ENCODE data around the gene ZG16B. TPM values are rescaled to one million over a fixed set of nuclear protein-coding genes. Genes with fewer than 3 reads are reported as not detected.

Gene ZG16B
- total RNA-seq, 1 donor from 2014 or later: not detected

DNA sequence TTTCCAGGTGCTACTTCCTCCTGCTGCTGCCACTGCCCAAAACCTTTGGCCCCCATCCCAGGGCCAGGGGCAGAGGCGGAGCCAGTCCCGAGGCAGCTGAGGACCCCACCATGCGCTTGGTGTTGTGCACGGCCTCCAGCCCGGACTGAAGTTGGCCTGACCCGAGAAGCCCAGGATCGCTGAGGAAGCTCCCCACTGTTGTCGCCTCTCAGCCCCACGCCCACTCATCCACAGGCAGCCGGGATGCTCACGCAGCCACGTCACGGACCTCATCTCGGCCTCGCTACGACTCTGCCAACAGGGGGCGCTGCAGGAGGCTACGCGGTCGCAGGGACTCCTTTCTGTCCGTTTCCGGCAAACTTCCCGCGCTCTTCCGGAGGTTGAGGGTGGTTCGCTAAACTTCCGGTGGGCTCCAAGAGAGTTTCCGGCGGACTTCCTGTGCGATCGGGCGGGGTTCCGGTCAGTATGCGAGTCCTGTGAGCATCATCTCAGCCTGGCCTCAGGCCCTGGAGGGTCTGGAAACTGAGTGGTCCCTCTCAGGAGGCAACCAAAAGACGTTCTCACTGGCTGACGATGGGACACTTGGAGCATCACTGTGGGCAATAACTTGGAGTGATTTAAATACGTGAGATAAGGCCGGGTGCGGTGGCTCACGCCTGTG, 12.4 kb downstream of the ZG16B start:
- no peak for DNase-seq (ENCODE audit: low spot score)

DNA sequence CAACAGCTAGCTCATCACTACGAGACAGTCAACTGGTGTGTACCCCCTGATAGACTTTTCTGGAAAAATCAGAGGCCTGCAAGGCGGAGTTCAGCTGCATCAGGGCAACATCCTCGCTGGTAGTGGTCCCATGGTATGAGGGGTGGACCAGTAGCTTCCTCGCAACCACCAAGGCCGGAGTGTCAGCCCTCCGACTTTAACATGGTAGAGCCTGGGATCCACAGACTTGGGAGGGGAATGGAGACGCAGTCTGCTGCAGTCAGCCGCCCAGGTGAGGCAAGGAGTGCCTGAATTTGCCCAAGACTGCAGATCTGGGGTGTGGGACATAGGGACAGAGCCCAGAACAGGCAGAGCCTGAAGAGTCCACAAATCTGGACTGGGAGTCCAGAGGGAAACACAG, 13.4 kb downstream of the ZG16B start:
- DNase-seq (ENCODE audit: low spot score): no peak

DNA sequence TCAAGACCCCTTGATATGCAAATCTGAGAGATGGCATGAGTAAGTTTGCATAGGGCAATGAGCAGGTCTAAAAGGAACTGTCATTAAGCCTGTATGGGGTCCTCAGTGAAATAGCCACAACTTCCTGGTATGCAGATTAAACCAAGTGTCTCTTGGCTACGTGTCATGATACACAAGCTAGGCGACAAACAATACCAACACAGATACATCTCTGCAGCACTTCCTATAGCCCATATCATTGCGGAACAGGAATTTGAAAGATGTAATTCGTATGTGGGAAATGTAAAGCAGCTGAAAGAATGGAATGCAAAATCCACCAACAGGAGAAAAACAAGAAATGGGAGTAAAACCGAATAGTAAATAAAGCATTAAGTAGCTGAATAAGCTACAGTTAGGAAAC, 15.0 kb downstream of the ZG16B start:
- no peak for DNase-seq (ENCODE audit: low spot score)

DNA sequence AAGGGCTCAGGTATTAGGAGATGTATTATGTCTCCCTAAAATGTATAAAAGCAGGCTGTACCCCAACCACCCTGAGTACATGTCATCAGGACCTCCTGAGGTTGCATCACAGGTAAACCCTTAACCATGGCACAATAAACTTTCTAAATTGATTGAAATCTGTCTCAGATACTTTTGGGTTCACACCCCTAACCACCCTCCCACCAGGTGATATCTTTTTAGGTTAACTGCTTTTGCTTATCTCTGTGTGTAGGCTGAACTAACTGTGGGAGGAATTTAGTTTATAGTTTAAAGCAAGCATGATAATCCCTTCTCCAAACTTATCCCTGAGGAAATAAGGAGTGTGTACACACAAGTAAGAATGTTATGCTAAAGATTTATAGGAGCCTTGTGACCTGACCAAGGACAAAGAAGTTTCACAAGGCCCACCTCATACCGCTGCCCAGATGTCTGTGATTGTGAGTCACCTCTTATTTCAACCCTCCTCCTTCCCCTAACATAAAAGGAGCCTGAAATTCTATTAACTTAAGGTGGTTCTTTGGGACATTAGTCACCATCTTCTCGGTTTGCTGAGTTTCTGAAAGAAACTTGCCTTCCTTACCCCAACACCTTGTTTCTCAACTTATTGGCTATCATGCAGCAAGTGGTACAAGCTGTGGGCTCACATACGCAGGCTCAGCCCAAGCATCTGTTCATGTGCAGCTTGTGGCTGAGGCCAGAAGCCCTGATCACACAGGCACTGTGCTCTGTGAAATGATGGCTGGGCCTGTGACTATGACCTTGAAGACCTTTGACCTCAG, 16.6 kb downstream of the ZG16B start:
- DNase-seq (ENCODE audit: low spot score): no peak

DNA sequence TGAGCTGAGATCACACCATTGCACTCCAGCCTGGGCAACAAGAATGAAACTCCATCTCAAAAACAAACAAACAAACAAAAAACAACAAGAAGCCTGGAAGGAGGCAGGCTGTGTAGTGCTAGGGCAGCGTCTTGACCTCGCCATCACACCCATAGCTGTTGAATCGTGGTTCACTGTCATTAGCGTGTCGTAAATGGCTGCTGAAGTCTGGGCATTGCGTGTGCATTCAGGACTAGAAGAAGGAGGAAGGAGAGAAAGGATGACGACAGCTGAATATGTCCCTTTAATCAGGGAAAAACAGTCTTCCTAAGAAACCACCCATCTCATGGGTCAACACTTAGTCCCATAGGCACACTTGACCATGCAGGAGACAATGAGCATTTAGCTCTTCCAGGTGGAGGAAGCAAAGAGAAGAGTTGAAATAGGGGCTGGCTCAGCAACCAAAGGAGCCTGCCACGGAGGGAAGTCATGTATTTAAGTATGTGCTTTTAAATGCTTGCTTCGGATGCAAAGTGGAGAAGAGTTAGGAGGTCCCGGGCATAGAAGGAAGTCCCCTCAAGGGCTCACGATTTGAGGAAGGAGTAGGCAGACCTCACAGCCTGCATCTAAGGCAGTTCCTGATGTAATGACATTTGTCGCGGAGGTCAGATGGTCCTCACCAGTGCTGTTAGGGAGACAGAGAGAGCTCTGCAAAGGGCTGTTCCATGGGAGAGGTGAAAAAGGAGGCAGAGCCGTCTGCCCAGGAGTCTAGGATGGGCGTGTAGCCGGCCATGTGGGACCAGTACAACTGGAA, 19.0 kb downstream of the ZG16B start:
- no peak for DNase-seq (ENCODE audit: low spot score)

DNA sequence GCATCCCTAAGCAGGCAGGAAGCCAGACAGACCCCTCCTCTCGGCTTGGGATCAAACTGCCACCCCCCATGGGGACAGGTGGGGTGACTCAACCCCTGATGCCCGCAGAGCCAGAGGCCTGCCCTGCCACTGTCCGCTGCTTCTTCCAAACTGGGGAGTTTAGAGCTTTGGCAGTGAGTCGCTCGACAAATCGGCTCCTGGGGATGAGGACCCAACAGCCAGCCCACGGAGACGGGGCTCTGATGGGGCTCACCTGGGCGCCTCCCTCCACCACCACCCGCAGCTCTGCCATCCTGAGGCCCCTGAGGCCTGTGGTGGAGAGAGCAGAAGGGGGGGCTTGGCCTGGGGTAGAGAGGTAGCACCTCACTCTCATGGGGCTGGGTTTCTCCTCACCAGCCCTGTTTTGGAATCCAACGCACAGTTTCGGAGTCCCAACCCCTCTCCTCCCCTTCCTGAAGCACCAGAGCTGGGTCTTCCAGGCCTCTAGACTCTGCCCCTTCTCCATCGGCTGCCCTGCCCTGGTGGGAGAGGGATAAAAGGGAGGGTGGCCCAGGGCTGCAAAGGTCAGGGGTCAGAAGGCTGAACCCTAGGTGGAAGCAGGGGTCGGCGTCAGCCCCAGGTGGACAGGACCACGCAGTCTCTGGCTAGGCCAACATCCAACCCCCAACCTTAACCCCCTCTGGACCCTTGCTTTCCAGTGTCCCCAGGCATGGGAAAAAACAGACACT, 22.1 kb downstream of the ZG16B start:
- peak; percentile 80 for DNase-seq (ENCODE audit: low spot score)

DNA sequence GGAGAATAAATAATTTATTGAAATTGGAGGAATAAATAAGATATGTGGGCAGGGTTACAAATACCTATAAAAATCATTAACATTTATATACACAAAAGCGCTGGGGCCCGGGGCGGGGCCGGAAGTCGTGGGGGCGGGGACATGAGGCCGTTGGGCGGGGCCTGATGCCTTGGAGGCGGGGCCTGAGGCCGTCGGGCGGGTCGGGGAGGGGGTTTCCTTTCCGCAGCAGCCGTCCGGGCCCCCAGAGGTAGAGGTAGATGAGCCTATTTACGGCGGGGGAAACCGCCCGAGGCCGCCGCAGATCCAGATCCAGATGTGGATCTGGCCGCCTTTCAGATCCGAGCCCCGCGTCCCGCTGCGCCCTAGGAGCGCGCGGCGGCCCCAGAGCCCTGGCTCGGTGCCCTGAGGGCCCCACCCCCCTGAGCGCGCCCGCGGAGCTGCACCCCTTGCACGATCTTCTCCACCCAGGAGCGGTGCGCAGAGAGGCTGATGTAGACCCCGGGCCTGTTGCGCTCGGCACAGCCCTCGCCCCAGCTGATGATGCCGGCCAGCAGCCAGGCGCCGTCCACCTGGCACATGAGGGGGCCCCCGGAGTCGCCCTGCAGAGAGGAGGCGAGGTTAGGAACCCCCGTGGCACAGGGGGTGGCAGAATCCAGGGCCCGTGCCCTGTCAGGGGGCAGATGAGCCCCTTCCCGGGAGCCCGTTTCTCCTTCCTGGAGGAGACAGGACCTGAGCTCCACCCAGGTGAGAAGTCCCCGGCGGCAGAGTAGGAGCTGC, 22.8 kb downstream of the ZG16B start:
- DNase-seq (ENCODE audit: low spot score): no peak

DNA sequence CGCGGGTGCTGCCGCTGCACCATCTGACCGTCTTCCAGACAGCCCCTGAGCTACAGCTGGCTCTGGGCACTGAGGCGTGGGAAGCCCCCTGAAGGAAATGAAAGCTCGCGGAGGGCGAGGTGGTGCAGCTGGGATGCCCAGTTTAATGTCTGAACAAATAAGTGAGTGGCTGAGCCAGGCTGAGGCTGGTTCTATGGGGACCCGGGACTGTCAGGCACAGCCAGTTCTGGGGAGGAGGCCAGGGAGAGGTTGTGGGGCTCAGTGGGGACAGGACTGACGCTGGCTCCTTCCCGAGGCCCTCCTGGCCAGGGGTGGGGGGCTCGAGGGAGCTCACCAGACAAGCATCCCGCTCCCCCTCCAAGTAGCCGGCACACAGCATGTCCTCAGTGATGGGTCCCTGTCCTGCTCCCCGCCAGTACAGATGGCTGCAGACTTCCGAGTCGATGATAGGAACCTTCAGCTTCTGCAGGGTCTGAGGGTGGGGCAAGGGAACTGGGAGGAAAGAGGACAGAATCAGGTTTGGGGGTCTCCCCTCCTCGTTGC, 23.5 kb downstream of the ZG16B start:
- no peak for DNase-seq (ENCODE audit: low spot score)

DNA sequence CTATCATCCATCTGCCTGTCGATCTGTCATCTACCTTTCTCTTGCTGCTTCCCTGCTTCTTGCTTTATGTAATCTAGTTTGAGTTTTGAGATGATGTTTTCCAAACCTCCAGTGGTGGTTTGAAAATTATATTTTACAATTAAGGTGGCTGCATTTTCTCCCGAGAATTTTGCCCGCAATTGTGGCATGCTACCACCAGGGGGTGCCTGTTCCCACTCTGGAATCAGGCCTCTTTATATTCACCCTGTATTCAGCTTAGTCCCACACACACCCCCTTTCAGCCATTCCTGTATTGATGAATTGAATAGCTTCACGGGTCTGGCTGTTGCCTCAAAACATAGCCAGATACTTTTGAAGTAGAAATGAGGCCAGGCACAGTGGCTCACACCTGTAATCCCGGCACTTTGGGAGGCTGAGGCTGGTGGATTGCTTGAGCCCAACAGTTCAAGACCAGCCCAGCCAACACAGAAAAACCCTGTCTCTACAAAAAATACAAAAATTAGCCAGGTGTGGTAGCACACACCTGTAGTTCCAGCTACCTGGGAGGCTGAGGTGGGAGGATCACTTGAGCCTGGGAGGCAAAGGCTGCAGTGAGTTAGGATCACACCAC, 24.7 kb downstream of the ZG16B start:
- DNase-seq (ENCODE audit: low spot score): no peak

DNA sequence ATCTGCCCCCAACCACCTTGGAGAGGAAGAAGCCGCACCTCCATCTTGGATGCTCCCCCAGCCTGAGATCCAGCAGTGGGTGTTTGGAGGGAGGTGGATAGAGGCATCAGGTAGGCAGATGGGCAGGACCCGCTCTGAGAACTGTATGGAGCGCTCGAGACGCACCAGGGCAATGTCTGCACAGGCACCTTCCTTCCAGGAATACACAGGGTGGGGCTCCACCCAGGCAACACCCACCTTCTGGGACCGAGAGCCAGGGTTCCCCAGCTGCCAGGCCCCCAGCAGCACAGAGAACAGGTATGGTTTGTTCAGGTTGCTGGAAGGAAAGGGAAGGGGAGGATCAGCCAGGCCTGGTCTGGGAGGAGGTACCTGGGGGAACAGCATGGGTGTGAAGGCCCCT, 25.4 kb downstream of the ZG16B start:
- DNase-seq (ENCODE audit: low spot score): no peak

DNA sequence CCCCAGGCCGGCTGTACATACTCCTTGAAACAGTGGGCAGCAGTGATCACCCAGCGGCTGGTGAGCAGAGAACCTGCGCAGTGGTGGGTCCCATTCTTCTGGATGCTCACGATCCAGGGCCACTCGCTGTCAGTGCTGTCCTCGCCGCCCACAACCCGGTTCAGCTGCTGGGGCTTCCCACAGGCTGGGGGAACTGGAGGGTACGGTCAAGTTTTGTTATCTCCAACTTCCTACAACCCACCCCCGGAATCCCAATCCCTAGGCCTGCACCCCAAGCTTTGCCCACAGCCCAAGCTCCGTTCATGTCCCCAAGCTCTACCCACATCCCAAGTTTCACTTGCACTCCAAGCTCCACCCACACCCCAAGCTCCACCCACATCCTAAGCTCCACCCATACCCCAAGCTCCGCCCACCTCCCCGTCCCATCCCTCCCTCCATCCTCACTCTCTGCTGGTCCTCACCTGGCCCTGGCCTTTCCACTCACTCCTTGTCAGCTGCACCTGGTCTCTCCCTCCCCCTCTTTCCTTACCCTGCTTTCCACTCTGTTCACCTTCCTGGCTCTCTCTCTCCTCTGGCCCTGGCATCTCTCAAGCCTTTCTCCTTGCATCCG, 26.1 kb downstream of the ZG16B start:
- DNase-seq (ENCODE audit: low spot score): no peak

DNA sequence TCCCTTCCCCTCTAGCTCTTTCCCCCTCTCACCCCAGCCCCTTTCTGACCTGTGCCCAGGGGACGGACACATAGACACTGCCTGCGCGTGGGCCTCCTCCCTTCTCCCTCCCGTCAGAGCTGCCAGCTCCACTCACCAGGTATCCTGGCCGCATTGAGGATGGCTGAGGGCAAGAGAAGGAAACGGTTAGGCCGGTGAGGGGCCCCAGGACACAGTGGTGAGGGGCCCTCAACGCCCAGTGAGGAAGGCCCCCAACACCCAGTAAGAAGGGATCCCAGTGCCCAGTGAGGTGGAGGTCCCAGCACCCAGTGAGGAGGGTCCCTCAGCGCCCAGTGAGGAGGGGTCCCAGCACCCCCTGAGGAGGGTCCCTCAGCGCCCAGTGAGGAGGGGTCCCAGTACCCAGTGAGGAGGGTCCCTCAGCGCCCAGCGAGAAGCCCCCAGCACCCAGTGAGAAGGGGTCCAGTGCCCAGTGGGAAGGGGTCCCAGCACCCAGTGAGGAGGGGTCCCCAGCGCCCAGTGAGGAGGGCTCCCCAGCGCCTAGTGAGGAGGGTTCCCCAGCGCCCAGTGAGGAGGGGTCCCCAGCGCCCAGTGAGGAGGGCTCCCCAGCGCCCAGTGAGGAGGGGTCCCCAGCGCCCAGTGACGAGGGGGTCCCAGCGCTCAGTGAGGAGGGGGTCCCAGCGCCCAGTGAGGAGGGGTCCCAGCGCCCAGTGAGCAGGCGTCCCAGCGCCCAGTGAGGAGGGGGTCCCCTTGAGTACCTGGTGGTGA, 26.8 kb downstream of the ZG16B start:
- DNase-seq (ENCODE audit: low spot score): no peak

DNA sequence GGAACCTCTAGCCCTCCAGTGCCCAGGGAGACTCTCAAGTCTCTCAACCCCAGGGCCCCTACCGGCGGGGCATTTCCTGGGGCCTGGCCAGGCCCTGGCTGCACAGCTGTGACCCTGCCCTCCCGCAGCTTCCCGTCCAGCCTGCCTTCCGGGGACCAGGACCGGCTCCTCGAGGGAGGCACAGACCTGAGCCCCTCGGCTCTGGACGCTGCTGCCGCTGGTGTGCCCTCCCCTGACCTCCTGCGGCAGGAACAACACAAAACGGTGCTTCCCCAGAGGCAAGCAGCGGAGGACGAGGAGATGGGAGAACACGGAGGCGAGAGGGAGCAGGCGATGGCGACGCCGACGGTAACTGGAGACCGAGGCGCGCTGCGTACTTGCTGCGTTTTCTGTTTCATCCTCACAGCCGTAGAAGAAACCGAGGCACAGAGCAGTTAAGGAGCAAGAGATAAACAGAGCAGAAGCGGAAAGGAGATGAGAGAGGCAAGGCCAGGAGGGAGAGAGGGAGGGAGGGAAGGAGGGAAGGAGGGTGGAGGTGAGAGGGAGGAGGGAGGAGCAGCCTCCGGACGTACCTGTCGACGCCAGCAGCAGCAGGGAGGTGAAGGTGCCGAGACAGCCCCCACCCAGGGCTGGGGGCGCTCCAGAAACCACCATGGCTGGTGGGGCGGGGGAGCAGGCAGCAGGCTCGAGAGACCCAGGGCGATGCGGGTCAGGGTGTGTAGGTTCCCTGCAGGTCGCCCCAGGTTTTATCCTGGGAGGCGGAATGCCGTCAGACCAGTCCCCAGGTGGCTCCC, 27.5 kb downstream of the ZG16B start, which contains the start of gene PRSS22:
Gene PRSS22, minus strand, starts transcription at position 720 of the 794 bp plus-strand sequence. Its CDS starts 66 bp downstream, at position 654.
- DNase-seq (ENCODE audit: low spot score): no peak

DNA sequence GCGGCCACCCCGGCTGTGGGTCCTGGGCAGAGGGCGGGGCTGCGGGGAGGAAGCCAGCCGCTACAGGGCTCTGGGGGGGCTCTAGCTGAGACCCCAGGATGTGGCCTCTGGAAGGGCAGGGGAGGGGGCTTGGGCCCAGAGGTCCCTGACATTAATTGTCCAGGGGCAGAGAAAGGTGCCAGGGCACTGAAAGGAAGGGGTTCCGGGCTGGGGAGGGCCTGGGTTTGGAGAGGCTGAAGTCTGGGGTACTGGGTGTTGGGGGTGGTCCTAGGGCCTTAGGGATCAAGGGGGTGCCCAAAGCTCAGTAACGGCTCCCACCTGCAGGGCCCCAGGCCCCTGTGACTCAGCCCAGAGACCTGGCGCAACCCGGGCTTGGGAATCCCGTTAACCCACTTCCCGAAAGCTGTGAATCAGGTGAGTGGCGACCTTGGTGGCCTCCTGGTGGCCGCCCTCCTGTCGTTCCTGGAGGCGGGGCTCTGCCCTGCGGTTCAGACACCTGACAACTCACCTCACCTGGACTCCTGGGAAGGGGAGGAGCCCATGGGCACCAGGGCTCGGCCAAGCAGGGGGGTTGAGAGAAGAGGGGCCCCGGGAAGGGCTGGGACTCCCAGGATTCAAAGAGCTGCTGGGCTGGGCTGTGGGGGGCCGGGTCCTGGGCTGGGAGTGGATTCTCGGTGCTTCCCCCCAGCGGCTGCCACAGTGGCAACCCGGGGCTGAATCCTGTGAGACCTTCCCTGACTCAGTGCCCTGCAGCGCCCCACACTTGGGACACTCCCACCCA, 28.3 kb downstream of the ZG16B start:
- DNase-seq (ENCODE audit: low spot score): no peak

DNA sequence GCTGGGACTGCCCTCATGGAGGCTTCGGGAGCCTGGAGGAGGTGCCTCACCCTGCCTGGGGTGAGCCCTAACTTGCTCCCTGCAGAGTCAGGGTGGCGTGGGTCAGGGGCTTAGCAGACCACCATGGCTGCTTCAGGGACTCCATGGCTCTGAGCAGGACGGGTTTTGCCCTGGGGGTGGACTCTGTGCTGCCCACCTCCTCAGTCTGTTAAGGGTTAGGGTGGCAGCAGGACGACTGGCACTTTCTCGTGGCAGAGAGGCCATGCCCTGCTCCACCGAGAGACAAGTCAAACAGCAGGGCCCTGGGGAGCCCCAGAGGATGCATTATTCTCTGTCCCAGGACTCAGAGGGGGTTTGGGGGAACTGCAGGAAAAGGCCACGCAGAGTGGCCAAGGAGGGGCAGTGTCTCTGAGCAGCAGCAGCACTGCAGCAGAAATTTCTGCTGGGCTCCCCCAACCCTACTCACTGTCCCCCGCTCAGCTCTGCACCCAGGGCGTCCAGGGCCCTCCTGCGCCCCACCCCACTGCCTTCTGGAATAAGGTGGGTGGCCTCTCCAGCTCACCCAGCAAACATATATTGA, 29.7 kb downstream of the ZG16B start:
- DNase-seq (ENCODE audit: low spot score): no peak

DNA sequence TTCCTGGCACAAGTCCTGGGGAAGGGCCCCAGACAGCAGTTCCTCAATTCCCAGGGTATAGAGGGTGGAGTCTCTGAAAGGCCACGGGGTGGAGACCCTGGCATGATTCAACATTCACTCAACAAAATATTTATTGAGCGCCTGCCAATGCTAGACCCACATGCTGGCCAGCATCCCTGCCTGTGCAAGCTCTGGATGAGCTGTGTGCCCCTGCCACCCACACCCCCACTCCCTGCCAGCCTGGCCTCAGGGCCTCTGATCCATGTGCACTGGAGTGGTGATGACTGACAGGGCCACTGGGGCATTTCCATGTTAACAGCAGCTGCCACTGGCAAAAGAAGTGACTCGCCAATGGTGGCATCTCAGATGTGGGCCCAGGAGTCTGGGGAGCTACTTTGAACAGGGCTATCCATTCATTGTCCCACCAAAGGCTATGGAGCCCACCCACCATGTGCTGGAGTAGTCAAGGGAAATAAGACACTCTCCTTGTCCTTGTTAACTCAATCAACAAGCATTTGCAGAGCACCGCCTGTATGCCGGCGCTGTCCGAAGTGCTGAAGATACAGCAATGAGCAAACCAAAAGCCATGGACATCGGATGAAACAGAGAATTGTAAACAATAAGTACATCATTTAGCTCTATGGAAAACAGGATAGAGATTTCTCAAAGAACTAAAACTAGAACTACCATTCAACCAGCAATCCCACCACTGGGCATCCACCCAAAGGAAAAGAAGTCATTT, 30.9 kb downstream of the ZG16B start:
- DNase-seq (ENCODE audit: low spot score): no peak

Data from mesenteric fat pad (tissue), 1 donor.